SK-N-SH (cell line): Measurements from ENCODE around the gene PLCB3.

ENCODE experiments used
- POLR2AphosphoS5 ChIP-seq: IDR thresholded peaks from 2 replicates; pipeline ENCODE4 v1.6.1; 2012; ENCODE audit warnings: low read depth, low read length
- RAD21 ChIP-seq: IDR thresholded peaks from 2 replicates; pipeline ENCODE4 v1.6.1; 2012; ENCODE audit warnings: mild to moderate bottlenecking, low read length

- no peak for TF ChIP-seq POLR2AphosphoS5
- TF ChIP-seq RAD21, result no peak
Observed at GRCh38 chr11:64283092-64283491, 31.8 kb downstream of the PLCB3 start.
